Measurements from ENCODE around the gene TMEM30A.
A peak's percentile ranks its signal among the peaks of the same experiment; 100 is the strongest.

TMEM30A gene

DNA sequence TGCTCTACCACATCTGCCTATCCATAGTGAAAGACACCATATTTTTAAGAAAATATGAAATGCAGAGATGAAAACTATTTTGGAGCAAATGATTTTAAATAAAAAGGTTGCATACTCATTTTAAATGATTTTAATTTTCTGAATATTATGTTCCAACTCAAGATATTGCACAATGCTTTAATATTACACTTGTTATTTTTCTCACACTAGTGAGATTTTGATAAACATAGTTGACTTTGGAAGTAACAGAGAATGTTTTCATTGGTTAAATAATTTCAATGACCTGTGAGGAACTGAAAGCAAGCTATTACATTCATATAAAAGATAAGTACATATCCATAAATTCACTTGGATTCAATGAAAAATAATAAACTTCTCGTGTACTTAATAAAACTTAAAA lies 7.2 kb upstream of the TMEM30A start:
- DNase-seq (ENCODE audit: low read depth, low spot score) = no peak

DNA sequence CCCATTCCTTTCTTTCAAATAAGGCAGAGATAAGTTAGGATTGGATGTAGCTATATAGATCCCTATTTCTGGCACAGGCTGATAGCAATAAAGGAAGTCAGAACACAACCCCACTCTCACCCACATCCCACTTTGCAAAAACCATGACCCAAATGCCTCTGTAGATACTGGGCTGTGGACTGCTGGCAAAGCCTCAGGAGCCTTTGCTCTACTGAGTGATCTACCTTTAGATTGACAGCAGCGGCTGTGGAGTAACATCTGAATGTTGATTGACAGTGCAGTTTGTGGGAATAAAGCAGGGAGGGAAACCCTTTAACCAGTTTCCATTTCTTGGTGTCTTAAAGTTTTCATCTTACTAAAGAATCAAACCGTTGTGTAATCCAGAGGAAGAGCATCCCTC lies 6.7 kb upstream of the TMEM30A start:
- DNase-seq (ENCODE audit: low read depth, low spot score) = no peak

DNA sequence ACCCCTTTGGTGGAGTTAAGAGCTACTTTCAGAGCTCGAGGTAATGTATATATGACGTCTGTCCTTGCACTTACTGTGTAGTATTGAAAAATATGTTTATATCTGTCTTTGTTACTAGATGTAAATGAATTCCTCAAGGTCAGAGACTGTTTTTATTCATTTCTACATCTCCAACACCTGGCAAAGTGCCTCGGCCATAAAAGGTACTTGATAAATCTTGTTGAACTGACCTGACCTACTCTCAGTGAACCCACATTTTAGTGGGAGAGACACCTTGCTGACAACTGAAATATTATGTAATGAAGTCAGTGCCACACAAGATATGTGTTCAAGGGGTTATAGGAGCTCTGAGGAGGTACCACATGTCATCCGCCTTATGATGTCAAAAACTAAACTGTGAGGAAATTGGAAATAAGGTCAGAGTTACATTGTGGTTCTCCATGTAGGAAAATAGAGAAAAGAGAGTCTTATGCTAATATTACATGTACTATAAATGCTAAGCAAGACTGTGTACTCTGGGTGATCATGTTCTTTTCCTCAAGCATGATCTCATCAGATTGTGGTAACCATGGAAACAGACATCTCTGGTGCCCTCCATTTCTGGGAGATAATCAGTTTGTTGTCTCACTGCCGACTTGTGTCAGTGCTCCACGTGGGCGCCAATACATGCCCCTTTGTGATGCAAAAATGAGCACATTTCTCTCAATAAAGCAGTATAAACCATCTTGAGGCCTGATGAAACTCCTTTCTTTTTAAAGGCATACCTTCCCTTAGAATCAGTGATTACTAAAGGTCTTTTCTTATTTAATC lies 5.7 kb upstream of the TMEM30A start:
- no peak for DNase-seq (ENCODE audit: low read depth, low spot score)

DNA sequence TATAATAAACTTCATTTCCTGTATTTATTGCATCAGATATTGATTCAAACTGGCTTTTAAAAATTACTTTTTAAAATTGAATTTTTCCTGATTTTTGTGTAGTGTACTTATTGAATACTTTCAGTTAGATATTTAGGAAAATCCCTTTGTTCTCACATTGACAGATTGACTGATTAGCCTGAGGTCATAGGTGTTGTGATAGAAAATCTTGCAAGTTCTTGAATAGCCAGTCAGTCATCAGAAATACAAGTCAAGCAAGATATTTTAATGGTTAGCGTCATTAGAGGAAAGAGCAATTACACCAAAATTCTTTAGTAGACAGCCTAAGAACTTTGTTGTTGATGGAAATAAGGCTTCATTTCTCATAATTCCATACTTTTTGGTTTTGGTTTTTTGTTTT lies 3.4 kb upstream of the TMEM30A start:
- no peak for DNase-seq (ENCODE audit: low read depth, low spot score)

DNA sequence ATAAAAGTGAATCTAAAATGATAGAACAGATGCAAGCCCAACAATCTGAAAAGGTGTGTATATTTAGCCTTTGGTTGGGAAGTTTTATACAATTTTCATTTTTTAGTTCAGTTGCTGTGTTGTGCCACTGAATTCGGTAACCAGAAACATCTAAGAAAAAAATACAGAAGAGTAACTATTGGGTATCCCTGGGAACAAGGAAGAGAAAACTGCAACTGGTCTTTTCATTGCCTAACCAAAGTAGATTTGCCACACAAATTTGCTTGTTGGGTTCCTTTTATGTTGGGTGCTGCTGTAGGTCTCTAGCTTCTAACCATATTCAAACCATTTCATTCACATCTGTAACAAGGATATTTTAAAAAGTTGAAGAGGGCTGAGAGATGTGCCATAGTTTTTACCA lies 2.8 kb upstream of the TMEM30A start:
- DNase-seq (ENCODE audit: low read depth, low spot score) = no peak

DNA sequence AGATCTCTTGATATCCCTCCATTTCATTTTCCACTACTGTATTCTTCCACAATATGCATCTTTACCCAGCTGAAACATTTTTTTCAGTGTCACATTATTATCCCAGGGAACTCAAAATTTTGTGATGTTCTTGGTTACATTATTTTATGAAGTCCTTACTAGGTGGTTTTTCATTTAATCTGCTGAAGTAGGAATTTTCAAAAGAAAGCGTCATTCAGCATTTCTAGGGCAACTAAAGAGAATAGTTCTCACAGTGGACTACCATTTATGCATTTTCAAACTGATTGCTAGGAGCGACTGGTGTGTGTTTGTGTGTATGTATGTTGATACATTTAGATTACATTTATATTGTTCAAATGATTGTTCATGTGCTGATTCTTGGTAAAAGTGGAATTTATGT lies 2.4 kb upstream of the TMEM30A start:
- no peak for DNase-seq (ENCODE audit: low read depth, low spot score)

DNA sequence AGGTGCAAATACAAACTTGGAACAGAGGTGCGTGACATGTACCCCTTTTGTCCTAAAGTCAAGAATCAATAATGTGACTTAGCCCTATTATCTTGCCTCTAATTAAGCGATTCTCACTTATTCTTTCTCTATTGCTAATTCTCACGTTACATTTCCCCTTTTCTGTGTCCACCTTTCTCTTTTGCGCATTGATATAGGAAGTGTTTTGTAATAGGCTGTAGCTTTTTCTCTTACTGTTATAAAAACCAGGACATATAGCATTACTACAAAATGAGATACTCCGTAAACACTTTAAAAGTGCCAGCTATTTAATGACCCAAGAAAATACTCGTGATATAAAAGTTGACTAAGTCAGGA lies 669 bp upstream of the TMEM30A start:
- no peak for DNase-seq (ENCODE audit: low read depth, low spot score)

DNA sequence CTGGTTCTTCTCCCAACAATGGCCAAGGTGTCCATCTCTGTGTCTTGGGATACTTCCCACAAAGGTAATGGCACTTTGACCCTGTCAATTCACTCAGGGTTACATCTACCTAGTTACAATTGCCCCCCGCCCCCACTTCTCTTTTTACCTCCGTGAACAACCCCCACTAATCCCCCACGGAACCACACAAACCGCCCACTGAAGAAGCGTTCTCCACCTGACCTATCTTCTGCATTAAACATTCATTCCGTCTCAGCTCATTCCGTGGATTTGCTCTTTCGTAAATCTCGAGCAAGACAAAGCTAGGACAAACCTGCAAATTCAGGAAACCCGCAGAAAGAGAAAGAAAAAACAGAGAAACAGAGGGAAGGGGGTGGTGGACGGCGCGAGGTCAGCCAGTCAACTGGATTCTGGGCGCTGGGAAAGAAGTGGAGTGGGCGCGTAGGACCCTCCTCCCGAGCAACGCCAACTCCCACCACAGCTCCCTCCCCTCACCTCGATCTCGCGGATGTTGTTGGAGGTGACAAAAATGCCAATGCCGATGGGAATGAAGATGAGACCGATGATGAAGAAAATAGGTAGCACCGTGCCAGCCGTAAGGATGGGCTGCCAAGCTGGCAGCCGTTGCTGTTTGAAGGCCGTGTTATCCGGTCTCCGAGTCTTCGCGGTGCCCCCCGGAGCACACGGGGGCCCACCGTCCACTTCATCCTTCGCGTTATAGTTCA lies 523 bp downstream of the TMEM30A start:
- DNase-seq (ENCODE audit: low read depth, low spot score) = no peak

DNA sequence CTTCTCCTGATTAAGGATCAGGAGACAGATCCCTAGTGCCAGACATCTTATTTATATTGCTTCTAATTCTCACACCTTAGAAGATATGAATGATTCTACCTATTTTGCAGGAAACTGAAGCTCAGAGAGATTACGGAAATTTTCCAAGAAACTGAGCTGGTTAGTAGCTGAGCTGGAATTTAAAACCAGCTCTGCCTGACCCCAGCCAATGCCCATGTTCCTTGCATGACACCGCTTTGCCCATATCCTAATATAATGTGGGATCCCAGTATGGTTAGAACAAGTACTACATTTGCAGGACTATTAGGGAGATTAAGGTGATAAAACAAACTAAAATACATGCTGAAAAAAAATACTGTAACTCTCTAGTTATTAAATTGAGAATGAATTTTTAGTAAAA lies 1.9 kb downstream of the TMEM30A start:
- no peak for DNase-seq (ENCODE audit: low read depth, low spot score)

DNA sequence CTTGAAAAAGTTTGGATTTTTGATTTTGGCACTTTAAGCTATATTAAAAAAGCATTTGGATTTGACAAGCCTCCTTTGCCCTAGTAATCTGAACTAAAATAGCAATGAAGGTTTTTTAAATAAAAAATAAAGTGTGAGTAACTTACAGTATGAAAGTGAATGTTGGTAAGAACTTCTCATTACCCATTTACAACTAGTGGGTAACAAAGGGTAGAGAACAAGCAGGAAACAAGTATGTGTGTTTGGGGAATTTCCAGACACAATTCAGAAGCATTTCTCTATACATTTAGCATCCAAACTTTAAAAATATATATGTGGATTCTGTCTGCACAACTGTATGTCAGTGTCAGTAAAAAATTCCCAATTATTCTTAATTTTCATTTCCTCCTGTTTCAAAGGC lies 2.9 kb downstream of the TMEM30A start:
- DNase-seq (ENCODE audit: low read depth, low spot score) = no peak

DNA sequence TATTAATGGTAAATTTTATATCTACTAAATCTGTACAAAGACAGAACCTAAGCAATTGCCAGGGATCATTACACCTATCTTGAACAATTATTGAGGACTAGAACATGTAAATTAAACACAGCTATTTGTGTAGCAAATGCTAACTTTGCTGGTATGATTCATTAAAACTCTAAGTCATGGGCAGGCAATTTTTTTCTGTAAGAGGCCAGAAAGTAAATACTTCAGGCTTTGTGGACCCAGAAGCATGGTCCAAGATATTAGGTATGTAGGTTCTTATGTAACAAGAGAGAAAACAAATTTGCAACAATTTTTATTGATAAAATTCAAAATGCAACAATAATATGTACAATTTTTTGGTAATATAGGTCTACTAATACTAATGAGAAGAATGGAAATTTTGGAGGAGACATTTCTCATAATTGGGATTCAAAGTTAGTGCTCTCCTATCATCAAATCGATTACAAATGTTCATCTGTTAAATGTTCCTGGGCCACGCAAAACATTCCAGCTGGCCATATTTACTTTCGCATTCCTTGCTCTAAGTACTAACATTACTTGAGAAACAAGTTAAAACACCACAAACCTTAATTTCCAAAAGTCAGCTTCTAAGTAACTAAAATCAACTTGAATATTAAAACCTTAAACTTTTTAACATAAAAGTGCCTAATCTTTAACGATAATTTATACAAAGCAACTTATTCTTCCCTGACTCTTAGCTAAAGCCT lies 4.3 kb downstream of the TMEM30A start:
- no peak for DNase-seq (ENCODE audit: low read depth, low spot score)

DNA sequence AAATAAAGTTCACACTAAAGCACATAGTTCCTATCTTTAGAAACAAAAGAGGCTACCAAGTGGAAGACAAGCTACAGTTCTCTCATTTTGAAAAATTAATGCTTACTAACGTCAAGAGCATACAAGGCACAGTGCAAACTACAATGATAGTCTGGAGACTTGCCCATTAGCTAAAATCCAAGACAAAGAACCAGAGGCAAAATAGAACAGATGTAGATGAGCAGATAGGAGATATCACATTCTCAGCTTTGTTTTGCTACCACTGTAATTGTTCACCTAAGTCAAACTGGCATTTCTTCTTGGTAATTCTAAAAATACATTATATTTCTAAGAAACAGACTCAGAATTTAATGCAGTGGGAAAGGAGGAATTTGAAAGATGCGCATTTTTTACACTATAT lies 5.2 kb downstream of the TMEM30A start:
- no peak for DNase-seq (ENCODE audit: low read depth, low spot score)

DNA sequence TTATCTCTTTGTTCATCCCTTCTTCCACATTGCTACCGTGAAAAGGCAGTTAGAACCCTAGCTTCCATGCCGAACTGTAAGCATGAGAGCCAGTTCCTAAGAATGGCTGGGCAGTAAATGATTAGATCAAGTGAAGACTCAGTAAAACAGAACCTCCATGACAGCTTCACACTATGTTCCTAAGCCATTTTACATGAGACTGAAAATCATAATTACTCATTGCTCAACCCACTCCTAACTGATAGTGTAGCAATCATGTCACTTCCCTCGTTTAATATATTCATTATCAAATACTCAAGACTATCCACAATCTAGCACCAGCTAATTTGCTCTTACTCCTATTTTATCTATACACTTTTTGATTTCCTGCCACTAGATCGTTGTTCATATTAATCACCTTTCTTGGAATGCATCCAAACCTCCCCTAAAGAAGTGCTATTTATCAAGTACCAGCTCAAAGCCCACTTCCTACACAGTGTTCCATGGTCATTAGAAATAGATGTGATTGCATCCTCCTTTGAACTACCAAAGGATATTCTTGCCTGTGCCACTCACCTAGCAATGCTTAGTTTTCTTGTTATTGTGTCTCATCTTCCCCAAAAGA lies 6.0 kb downstream of the TMEM30A start:
- no peak for DNase-seq (ENCODE audit: low read depth, low spot score)

DNA sequence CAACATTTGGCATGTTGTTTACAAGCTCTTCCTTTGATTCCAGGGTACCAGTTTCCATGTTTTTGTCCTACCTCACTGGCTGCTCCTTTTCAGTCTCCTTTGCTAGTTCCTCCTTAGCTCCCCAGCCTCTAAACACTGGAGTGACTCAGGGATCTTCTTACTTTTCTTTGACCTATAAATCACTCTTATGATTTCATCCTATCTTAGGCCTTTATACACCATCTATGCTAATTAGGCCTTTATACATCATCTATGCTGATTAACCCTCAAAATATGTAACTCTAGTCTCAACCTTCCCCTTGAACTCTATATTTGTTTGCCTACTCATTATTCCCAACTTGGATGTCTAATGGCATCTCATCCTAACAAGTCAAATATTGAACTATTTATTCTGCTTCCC lies 9.5 kb downstream of the TMEM30A start:
- no peak for DNase-seq (ENCODE audit: low read depth, low spot score)

DNA sequence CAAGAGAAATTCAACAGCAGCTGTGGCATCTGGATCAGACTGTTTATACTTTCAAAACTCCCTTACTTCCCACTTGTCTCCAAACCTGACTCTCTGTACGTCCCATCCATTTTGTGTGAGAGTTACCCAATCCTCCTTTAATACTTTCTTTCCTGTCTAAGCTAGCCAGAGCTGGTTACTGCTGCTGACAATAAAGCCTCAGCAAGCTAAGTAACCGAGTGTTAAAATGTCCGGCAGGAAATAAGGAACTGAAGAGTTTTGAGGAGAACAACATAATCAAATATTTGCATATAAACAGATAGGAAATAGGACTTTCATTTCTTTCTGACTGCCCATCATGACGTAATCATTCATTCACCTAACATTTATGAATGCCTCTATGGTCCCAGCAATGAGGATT lies 11.6 kb downstream of the TMEM30A start:
- no peak for DNase-seq (ENCODE audit: low read depth, low spot score)

DNA sequence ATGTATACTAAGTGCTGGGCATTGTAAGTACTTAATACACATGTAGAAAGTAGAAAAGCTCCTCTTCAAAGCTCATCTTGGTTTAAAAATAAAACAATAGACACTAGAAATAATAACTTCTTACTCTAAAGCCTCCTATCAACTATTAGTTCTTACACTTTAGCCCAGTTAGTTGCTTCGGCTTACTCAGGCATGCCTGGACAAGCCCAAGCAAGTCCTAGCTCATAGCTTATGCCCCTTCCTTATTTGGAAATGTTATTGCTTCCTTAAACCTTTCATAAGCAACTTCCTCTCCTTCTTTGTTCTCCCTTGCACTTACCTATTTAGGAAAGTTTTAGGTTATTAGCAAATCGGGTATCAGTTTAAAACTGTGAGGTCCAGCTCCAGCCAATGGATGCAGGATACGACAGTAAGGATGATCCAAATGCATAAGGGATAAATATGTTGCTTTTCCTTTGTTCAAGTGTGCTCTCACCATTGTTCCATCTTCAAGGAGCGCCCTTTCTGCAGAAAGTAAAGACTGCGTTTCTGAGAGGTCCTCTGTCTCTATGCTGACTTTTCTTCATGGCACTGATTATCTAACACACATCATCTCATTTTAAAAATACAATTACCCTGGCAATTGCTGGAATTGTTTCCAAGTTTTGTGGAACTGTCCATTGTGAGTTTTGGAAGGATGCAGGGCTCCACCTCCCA lies 12.3 kb downstream of the TMEM30A start:
- no peak for DNase-seq (ENCODE audit: low read depth, low spot score)

DNA sequence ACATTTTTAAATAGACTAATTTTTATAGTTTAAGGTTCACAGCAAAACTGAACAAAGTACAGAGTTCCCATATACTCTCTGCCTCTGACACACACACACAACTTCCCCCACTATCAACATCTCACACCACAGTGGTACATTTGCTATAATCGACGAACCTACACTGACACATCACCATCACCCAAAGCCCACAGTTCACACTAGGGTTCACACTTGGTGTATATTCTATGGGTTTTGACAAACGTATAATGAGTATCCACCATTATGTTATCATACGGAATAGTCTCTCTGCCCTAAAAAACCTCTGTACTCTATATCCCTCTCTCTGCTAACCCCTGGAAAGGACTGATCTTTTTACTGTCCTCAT lies 15.6 kb downstream of the TMEM30A start:
- DNase-seq (ENCODE audit: low read depth, low spot score) = no peak

DNA sequence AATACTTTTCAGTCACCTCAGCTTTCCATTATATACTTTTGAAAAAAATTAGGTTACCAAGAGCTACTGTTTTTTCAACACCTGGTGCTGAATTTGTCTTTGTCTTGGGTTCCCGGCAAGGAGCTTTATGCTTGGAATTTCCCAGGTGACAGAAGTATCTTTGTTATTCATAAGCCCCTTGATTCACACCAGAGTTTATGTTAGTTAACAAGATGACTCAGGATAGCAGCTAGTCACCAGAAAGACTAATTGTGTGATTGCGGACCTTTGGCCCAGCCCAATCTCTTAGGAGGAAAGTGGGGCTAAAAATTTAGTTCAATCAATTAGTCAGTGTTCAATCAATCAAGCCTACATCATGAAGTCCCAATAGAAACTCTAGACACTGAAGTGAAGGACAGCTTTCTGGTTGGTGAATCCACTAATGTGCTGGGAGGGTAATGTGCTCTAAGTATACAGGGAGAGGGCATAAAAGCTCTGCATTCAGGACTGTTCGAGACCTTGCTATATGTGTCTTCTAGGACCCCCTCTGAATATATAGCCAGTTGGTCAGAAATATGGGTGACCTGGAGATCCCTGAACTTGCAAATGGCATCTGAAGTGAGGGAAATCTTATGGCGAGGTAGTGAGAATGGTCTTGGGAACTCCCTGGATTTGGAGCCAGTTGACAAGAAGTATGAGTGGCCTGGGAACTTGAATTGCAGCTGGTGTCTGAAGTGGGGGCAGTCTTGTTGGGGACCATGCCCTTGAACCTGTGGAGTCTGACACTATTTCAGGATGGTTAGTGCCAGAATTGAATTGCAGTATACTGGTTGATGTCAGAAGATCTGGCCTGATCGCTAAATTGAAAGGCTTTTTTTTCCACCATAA lies 16.2 kb downstream of the TMEM30A start:
- DNase-seq (ENCODE audit: low read depth, low spot score) = no peak

DNA sequence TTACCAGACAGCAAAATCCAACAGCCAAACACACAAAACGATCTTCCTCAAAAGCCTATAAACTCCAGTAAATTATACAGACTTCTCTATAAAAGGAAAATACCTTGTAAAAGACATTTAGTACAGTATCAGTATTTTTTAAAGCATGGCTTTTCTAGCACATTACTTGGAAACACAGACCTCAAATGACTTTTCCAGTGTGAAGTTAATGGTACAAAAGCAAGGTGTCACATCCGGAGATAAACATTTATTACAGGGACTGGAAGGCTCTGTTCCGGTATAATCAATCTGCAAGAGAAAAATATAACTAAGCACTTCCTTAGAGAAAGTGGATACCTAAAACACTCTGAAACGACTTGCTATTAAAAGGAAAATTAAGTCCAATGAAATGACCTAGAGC lies 17.1 kb downstream of the TMEM30A start:
- DNase-seq (ENCODE audit: low read depth, low spot score) = no peak

DNA sequence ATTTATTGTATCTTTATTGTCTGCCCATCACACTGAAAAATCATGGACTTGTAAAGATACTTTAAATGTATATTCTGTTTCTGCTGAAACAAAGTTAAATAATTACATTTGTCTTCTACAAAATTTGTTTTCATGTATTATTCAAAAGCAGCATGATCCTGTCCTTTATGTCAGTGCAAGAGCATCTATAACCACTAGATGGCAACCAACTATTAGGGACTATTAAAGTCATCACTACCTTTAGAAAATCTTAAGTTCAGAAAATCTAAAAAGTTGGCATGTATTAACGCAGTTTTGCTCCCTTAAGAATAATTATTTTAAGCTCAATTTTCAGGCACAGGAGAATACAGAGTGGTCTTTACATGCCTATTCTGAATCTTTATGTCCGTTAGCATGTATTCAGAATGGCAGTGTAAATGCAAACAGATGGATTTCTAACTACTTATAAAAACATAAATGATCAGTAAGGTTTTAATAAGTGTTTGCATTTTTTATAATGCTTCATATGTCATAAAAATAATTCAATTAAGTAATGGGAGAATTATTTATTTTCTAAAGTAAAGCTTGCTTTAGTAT lies 17.8 kb downstream of the TMEM30A start:
- peak; percentile 26 for DNase-seq (ENCODE audit: low read depth, low spot score)

DNA sequence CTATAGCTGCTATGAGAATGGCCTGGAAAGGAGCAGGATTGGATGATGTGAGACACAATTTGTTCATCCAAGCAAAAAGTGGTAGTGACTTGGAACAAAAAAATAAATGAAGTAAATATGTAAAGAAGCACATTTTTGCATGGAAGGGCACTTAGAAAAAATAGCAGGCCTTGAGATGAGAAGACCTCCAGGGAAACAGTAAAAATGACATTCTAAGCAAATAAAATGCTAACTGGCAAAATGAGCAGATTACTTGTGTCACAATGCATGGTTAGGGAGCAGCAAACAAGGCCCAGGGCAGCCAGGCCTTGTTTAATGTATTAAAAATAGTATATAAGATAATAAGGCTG lies 21.2 kb downstream of the TMEM30A start:
- no peak for DNase-seq (ENCODE audit: low read depth, low spot score)
